Measurements from ENCODE around the gene SLC9A9.

- TF ChIP-seq CTCF (IDR thresholded peaks at IDR 0.05) (no peak), EP300 (IDR thresholded peaks at IDR 0.05) (no peak), POLR2AphosphoS5 (IDR thresholded peaks at IDR 0.05) (no peak)
Measured at GRCh38 chr3:143731320-143731719, 116.9 kb downstream of the SLC9A9 start.
